HG03354 (cell line): Measurements from ENCODE around the gene NHLRC1.

Source experiments
- ATAC-seq: cut with Tn5 transposase; IDR thresholded peaks from one replicate; pipeline ENCODE4 v1.9.1; 2021; ENCODE audit warnings: mild to moderate bottlenecking; ENCODE audit not compliant: unreplicated experiment, poor library complexity, severe bottlenecking

The NHLRC1 gene

GRCh38 chr6:18090349-18090786, 32.1 kb downstream of the NHLRC1 start:
- no peak for ATAC-seq

DNA sequence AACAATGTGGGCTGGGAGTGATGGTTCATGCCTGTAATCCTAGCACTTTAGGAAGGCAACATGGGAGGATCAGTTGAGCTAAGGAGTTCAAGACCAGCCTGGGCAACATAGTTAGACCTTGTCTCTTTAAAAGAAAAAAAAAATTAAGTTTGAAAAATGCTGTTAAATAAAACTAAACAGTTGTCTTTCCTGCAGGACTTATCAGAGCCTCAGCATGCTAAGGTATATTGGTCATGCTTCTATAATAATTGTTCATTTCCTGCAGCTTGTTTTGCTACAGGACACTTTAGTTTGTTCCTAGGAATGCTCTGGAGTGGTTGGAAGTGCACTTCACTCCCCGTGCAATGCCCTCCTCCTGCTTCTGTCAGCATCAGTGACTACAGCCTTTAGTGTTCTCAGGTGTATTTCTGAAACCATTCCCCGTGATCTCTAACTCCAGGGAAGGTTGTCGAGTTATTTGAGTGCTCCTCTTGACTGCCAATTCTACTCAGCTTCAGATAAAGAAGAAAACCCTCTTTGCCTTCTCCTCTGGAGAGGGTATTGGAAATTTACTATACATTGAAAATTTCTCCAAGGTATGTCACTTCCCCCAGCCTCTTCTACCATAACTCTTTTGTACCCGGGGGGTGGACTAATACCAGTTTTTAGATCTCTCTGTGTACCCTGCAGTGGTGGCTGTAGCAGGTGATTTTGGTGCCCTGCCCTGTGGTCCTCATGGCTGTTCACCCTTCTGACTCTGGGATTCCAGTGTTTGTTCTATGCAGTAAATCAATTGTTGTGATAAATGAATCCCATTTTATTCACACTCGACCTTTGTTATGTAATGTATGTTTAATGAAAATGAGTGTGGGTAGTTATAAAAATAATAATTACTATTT, 33.8 kb downstream of the NHLRC1 start:
- no peak for ATAC-seq

GRCh38 chr6:18087396-18088165, 34.9 kb downstream of the NHLRC1 start:
- no peak for ATAC-seq

DNA sequence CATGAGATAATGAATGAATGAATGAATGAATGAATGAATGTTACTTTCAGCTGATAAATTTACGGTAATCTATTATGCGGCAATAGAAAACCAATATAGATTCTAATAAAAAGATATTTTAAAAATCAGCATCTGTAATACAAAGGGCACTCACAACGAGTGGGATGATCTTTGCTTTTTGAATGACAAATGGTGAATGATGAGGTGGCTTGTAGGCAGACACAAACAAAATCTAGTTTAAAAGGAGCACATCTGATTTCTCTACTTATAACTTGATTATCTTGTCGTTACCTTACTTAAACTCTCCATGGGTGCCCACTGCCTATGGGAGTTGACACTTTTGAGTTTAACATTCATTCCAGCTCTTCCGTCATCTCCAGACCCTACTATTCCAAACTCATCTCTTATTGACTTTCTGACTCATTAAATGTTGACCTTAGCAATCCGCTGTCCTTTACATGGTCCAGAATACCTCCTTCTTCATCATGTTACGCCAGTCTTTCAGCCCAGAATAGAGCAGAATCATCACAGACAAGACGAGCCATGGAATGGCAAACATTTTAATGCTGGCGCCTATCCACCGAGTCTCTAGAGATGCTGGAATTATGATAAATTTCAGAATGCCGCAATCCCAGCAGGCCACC, 41.3 kb downstream of the NHLRC1 start:
- no peak for ATAC-seq

DNA sequence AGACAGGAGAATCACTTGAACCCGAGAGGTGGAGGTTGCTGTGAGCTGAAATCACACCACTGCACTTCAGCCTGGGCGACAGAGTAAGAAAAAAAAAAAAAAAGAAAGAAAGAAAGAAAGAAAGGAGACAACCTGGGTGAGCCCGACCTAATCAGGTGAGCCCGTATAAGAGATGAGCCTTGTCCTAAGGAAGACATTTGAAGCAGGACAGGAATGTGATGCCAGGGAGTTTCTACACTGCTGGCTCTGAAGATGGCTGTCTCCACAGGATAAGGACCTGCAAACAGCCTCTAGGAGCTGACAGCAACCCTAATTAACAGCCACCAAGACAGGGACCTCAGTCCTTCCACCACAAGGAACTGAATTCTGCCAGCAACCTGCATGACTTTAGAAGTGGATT, 41.9 kb downstream of the NHLRC1 start:
- no peak for ATAC-seq

DNA sequence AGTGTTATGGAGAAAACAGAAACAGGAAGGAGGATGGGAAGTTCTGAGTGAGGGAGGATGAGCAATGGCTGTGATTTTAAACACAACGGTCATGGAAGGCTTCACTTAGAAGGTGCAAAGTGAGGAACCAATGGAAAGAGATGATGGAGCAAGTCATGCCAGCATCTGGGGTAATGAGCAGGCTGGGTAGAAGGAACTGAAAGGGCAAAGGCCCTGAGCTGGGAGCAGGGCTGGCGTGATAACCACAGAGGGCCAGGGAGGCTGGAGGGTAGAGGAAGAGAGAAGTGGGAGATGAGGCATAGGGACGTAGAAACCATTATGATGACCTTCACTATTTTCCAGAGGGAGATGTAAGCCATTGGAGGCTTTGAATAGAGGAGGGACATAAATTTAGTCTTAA, 43.6 kb downstream of the NHLRC1 start:
- ATAC-seq: no peak

GRCh38 chr6:18076231-18076630, 46.2 kb downstream of the NHLRC1 start:
- ATAC-seq: no peak

- ATAC-seq: no peak
Measured at GRCh38 chr6:18072841-18073240, 49.6 kb downstream of the NHLRC1 start.

DNA sequence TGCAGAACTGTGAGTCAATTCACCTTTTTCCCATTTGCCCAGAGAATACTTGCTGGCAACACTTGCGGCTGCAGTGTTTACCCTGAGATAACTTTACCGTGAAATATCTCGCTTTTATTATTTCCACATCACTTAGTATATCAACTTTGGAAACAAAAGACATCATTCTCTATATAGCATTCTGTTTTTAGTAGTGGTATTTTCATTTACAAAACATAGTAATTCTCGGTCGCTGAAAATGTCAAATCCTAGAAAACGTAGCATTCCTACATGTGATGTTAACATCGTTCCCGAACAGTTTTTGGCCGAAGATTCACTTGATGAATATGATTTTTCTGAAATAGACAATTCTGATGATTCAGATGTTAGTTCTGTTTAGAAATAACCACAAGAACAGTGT, 52.0 kb downstream of the NHLRC1 start:
- ATAC-seq: no peak
